Endothelial cell of umbilical vein (primary cell): ENCODE measurements around the gene RABGGTA. TPM values are rescaled to one million over a fixed set of nuclear protein-coding genes. Genes with fewer than 3 reads are reported as not detected.

Experiments used
- BruUV-seq: library from RNA; stranded (reverse); fragments of 400-500 nt; replicated peaks from 2 replicates; lab custom pipeline; 2021; lab: Mats Ljungman, UMichigan
- CTCF ChIA-PET: fragments of 300-600, 350-600 bp; sonication (Branson Sonifier 250); formaldehyde crosslinking; loops from one replicate; lab custom pipeline; 2021; ENCODE audit warnings: antibody characterized with exemption, inconsistent platforms; lab: Charles Lee
- POLR2A ChIA-PET: fragments of 300-600, 350-600 bp; sonication (Branson Sonifier 250); formaldehyde crosslinking; loops from one replicate; lab custom pipeline; 2021; ENCODE audit warnings: antibody characterized with exemption, inconsistent platforms; lab: Charles Lee
- DNase-seq: peaks from one replicate; pipeline ENCODE4 v3.0.0-alpha.2; 2011; ENCODE audit warnings: low read depth, low spot score
- FAIRE-seq: peaks from 2 replicates; lab custom pipeline; 2011; peaks lifted over from hg19 to GRCh38; lab: Jason Lieb, UNC
- H2AFZ ChIP-seq: 2 replicates; pipeline ENCODE4 v1.6.0; 2012; ENCODE audit warnings: low read depth, low read length, control low read depth, inconsistent platforms
- H3K27ac ChIP-seq: 2 replicates; pipeline ENCODE4 v1.5.1; 2011; ENCODE audit warnings: low read depth, mild to moderate bottlenecking, control low read depth, low read length, moderate library complexity; ENCODE audit not compliant: insufficient read depth
- H3K27me3 ChIP-seq, 2 experiments: 2 replicates each; pipeline versions ENCODE4 v1.6.0 to v1.6.1; 2011; ENCODE audit warnings: low read length in 2 of 2, mixed read lengths in 1 of 2; ENCODE audit not compliant: control insufficient read depth in 2 of 2, insufficient read depth in 2 of 2
- H3K36me3 ChIP-seq, 2 experiments: 2 replicates in 1 of 2; 3 replicates in 1 of 2; pipeline ENCODE4 v1.5.1; 2011; ENCODE audit warnings: low read length in 2 of 2, mild to moderate bottlenecking in 1 of 2, moderate library complexity in 1 of 2; ENCODE audit not compliant: control insufficient read depth in 2 of 2, insufficient read depth in 2 of 2; ENCODE audit errors: extremely low read depth in 1 of 2
- H3K4me1 ChIP-seq: 3 replicates; pipeline ENCODE4 v1.5.1; 2011; ENCODE audit warnings: mild to moderate bottlenecking, low read length; ENCODE audit not compliant: control insufficient read depth, insufficient read depth; ENCODE audit errors: extremely low read depth
- H3K4me2 ChIP-seq: 2 replicates; pipeline ENCODE4 v1.6.1; 2011; ENCODE audit warnings: low read length, control low read depth, mixed read lengths; ENCODE audit not compliant: insufficient read depth
- H3K4me3 ChIP-seq, 3 experiments: fragments of 200-600 bp in 1 of 3; sonication (generic), shearing (Covaris generic) in 1 of 3; replicated peaks in 1 of 3; 2 replicates each; pipeline ENCODE4 v1.5.1; 2011 to 2016; ENCODE audit warnings: control low read depth in 3 of 3, low read length in 3 of 3, mild to moderate bottlenecking in 2 of 3, inconsistent platforms in 1 of 3, low read depth in 1 of 3, moderate library complexity in 1 of 3; ENCODE audit not compliant: insufficient read depth in 1 of 3
- H3K79me2 ChIP-seq: 2 replicates; pipeline ENCODE4 v1.6.0; 2012; ENCODE audit warnings: low read length, inconsistent platforms; ENCODE audit not compliant: control insufficient read depth, insufficient read depth
- H3K9ac ChIP-seq: replicated peaks from 2 replicates; pipeline ENCODE3; 2011; ENCODE audit warnings: low read length, control low read depth; ENCODE audit not compliant: insufficient read depth; ENCODE audit errors: extremely low read depth
- H3K9me1 ChIP-seq: replicated peaks from 3 replicates; pipeline ENCODE4 v1.6.0; 2011; ENCODE audit warnings: mild to moderate bottlenecking, low read length; ENCODE audit not compliant: control insufficient read depth, insufficient read depth; ENCODE audit errors: extremely low read depth
- H3K9me3 ChIP-seq: replicated peaks from 2 replicates; pipeline ENCODE4 v1.5.1; 2012; ENCODE audit warnings: low read length, inconsistent platforms; ENCODE audit not compliant: control insufficient read depth, insufficient read depth
- H4K20me1 ChIP-seq: replicated peaks from 2 replicates; pipeline ENCODE3; 2011; ENCODE audit warnings: mild to moderate bottlenecking, low read length; ENCODE audit not compliant: control insufficient read depth, insufficient read depth; ENCODE audit errors: extremely low read depth
- CTCF ChIP-seq, 2 donors: IDR thresholded peaks; 1 replicate in 1 of 2; 2 replicates in 1 of 2; pipeline ENCODE4 v1.5.1; 2011; ENCODE audit warnings: low read length in 2 of 2, mild to moderate bottlenecking in 2 of 2, moderate library complexity in 2 of 2, control low read depth in 1 of 2, inconsistent platforms in 1 of 2, low read depth in 1 of 2; ENCODE audit not compliant: insufficient read depth in 1 of 2; ENCODE audit errors: extremely low read depth in 1 of 2
- EZH2 ChIP-seq: IDR thresholded peaks from 2 replicates; pipeline ENCODE4 v1.6.1; 2012; ENCODE audit warnings: borderline replicate concordance, low read depth, mild to moderate bottlenecking, moderate library complexity, low read length, inconsistent platforms; ENCODE audit not compliant: severe bottlenecking
- JUN ChIP-seq: IDR thresholded peaks from 2 replicates; pipeline ENCODE4 v1.6.1; 2011; ENCODE audit warnings: borderline replicate concordance, low read depth; ENCODE audit not compliant: insufficient read length, insufficient read depth
- POLR2AphosphoS5 ChIP-seq: IDR thresholded peaks from 2 replicates; pipeline ENCODE4 v1.6.1; 2012; ENCODE audit warnings: low read depth, mild to moderate bottlenecking, control low read depth, low read length, moderate library complexity; ENCODE audit not compliant: insufficient read depth
- dilution Hi-C: fragments of 300-500 bp; cut with MboI; formaldehyde crosslinking; loops from one replicate; pipeline ENCODE4 v1.15.0; 2019; ENCODE audit warnings: low sequenced_read_pairs; ENCODE audit not compliant: extremely low pct_ligation_motif_present
- intact Hi-C: fragments of 100-400 bp; cut with micrococcal nuclease; formaldehyde crosslinking; loops from one replicate; pipeline ENCODE4 v1.10.0; 2022
- polyA plus RNA-seq, 4 experiments: library from polyadenylated mRNA; depleted of rRNA in 3 of 4; stranded (reverse) in 3 of 4; unstranded in 1 of 4; fragments of >200 nt; gene quantifications; 2 replicates each; pipeline versions ENCODE4 v1.2.1 to v1.2.3, GENCODE V29; 2011 to 2012; ENCODE audit warnings: missing spikeins in 1 of 4
- total RNA-seq: library from RNA; stranded (reverse); gene quantifications from 2 replicates; pipeline ENCODE4 v1.2.3, GENCODE V29; 2021

The RABGGTA gene
- total and polyA plus RNA-seq, 2 donors (not counting 3 experiments of a cell fraction or from before 2014, with no cell fraction given): 29.3 to 80.1 TPM

- DNase-seq (peak; percentile 12), FAIRE-seq (peak; percentile 71)
- H3K4me3 ChIP-seq: no peak overlapping the region
- H3K9me1 ChIP-seq: no peaks in the 10 kb centered on the region
- peaks cover 0 to 3% of the 10 kb centered on the region in 2 experiments for H3K36me3 ChIP-seq
- H3K79me2 ChIP-seq: no peaks in the 10 kb centered on the region
- H3K9me3 ChIP-seq: no peaks in the 10 kb centered on the region
- no peaks in the 10 kb centered on the region for H4K20me1 ChIP-seq
- H3K27ac ChIP-seq: no peak overlapping the region
- H3K27me3 ChIP-seq: no peaks in the 10 kb centered on the region
- intact Hi-C loops (no loop called here), dilution Hi-C loops (no loop called here)
- no peak overlapping the region for H3K4me2 ChIP-seq
- peak in 1 of 2 donors; percentile 2 for TF ChIP-seq CTCF (IDR thresholded peaks at IDR 0.05; ENCODE audit: extremely low read depth in 1 of 2, insufficient read depth in 1 of 2, low read depth in 1 of 2, low read length in 2 of 2)
- no peak for TF ChIP-seq EZH2
- ChIA-PET CTCF (interaction anchor here (1.1 to 13.0 kb wide), 6 partner anchors 9 to 59 kb away, joined by 3 to 199 read pairs (median 6); partner anchors contain the start of genes CIDEB, DHRS1, LTB4R and LTB4R2), POLR2A (interaction anchor here (1.1 kb wide), 1 partner anchor 10 kb away, joined by 6 read pairs; the partner anchor contains the start of gene TINF2)
- no peak overlapping the region for H3K9ac ChIP-seq
- no TSS peak for BruUV-seq
- H3K4me1 ChIP-seq: no peaks in the 10 kb centered on the region
- no peak overlapping the region for H2AFZ ChIP-seq
Observed at GRCh38 chr14:24251880-24252288, 19.5 kb downstream of the RABGGTA start.

- intact Hi-C loops (no loop called here), dilution Hi-C loops (no loop called here)
- DNase-seq: no peak
- no peaks in the 10 kb centered on the region for H3K9me1 ChIP-seq
- CTCF ChIA-PET: interaction anchor here (1.0 to 13.0 kb wide), 4 partner anchors 30 to 58 kb away, joined by 3 to 199 read pairs (median 6); partner anchors contain the start of genes CIDEB, DHRS1, MDP1 and NOP9
- H3K27ac ChIP-seq: no peak overlapping the region
- H3K27me3 ChIP-seq: no peaks in the 10 kb centered on the region
- no peaks in the 10 kb centered on the region for H4K20me1 ChIP-seq
- peaks cover 0 to 3% of the 10 kb centered on the region in 2 experiments for H3K36me3 ChIP-seq
- H3K79me2 ChIP-seq: no peaks in the 10 kb centered on the region
- H3K9ac ChIP-seq: no peak overlapping the region
- no peak overlapping the region for H3K4me2 ChIP-seq
- TF ChIP-seq POLR2AphosphoS5 (no peak), JUN (no peak), CTCF (IDR thresholded peaks at IDR 0.05; ENCODE audit: extremely low read depth in 1 of 2, insufficient read depth in 1 of 2, low read depth in 1 of 2, low read length in 2 of 2) (no peak)
- FAIRE-seq: no peak
- no peaks in the 10 kb centered on the region for H3K9me3 ChIP-seq
- H3K4me3 ChIP-seq: no peak overlapping the region
- no TSS peak for BruUV-seq
- no peaks in the 10 kb centered on the region for H3K4me1 ChIP-seq
- no peak overlapping the region for H2AFZ ChIP-seq
- POLR2A ChIA-PET: no interaction called here
Observed at GRCh38 chr14:24250354-24250753, 21.0 kb downstream of the RABGGTA start.
